HepG2 (cell line): ENCODE results near the gene TMEM117.

Experiments
- ATF2 ChIP-seq: sonication (generic); formaldehyde crosslinking; IDR thresholded peaks from 2 replicates; pipeline ENCODE4 v1.4.0; 2020; ENCODE audit warnings: missing genetic modification reagents
- FOXC1 ChIP-seq: sonication (generic); formaldehyde crosslinking; IDR thresholded peaks from 2 replicates; pipeline ENCODE4 v1.8.0; 2022; ENCODE audit warnings: mild to moderate bottlenecking, missing genetic modification reagents, borderline replicate concordance
- JUN ChIP-seq: sonication (generic); formaldehyde crosslinking; IDR thresholded peaks from 2 replicates; pipeline ENCODE4 v1.4.0; 2020; ENCODE audit warnings: mild to moderate bottlenecking, missing genetic modification reagents
- SRF ChIP-seq: IDR thresholded peaks from 2 replicates; pipeline ENCODE4 v1.6.1; 2011; ENCODE audit warnings: mild to moderate bottlenecking, low read depth, low read length, moderate library complexity
- ZBTB39 ChIP-seq: sonication (generic); formaldehyde crosslinking; IDR thresholded peaks from 2 replicates; pipeline ENCODE4 v1.5.0; 2020; ENCODE audit warnings: missing genetic modification reagents
- ZC3H4 ChIP-seq: sonication (generic); formaldehyde crosslinking; IDR thresholded peaks from 2 replicates; pipeline ENCODE4 v1.4.0; 2020; ENCODE audit warnings: missing genetic modification reagents, borderline replicate concordance
- ZIK1 ChIP-seq: sonication (generic); formaldehyde crosslinking; IDR thresholded peaks from 2 replicates; pipeline ENCODE4 v1.5.0; 2020; ENCODE audit warnings: mild to moderate bottlenecking, low read depth, missing genetic modification reagents, borderline replicate concordance
- ZNF30 ChIP-seq: sonication (generic); formaldehyde crosslinking; IDR thresholded peaks from 2 replicates; pipeline ENCODE4 v1.5.0; 2020; ENCODE audit warnings: mild to moderate bottlenecking, missing genetic modification reagents
- ZNF329 ChIP-seq: sonication (generic); formaldehyde crosslinking; IDR thresholded peaks from 2 replicates; pipeline ENCODE4 v1.9.0; 2021; ENCODE audit warnings: low read depth, mild to moderate bottlenecking, missing genetic modification reagents

- TF ChIP-seq ZNF329 = no peak
- no peak for TF ChIP-seq ZIK1 (CRISPR knock-in tag)
- no peak for TF ChIP-seq ZBTB39 (CRISPR knock-in tag)
- no peak for TF ChIP-seq ATF2 (CRISPR knock-in tag)
- no peak for TF ChIP-seq FOXC1 (CRISPR knock-in tag)
- no peak for TF ChIP-seq ZC3H4 (CRISPR knock-in tag)
- no peak for TF ChIP-seq SRF
- no peak for TF ChIP-seq JUN (CRISPR knock-in tag)
- no peak for TF ChIP-seq ZNF30 (CRISPR knock-in tag)
Observed at GRCh38 chr12:43887397-43887796, 51.5 kb downstream of the TMEM117 start.
